Natural killer cell (primary cell): ENCODE data around the gene RANBP17. TPM values are rescaled to one million over a fixed set of nuclear protein-coding genes. Genes with fewer than 3 reads are reported as not detected.

Source experiments
- ATAC-seq, 3 donors: fragments of 150-1000 bp in 2 of 3; fragments of 200-7000 bp in 1 of 3; cut with Tn5 transposase; 1 replicate in 1 of 3; 2 replicates in 2 of 3; pipeline ENCODE4 v1.10.0; 2021; ENCODE audit warnings: mild to moderate bottlenecking in 2 of 3, moderate library complexity in 2 of 3
- DNase-seq, 2 donors: peaks; one replicate each; pipeline versions ENCODE4 v3.0.0 to v3.0.0-alpha.2; 2013 to 2021; ENCODE audit warnings: mixed read lengths in 1 of 2
- H3K27ac ChIP-seq: one replicate; pipeline ENCODE4 v1.5.1; 2013; ENCODE audit warnings: mild to moderate bottlenecking, low read length
- H3K27me3 ChIP-seq: one replicate; pipeline ENCODE4 v1.6.1; 2013; ENCODE audit warnings: low read length; ENCODE audit not compliant: control insufficient read depth, insufficient read depth
- H3K36me3 ChIP-seq: one replicate; pipeline ENCODE4 v1.6.1; 2013; ENCODE audit warnings: low read length; ENCODE audit not compliant: control insufficient read depth, insufficient read depth
- H3K4me1 ChIP-seq: one replicate; pipeline ENCODE4 v1.6.1; 2013; ENCODE audit warnings: low read length; ENCODE audit not compliant: control insufficient read depth, insufficient read depth
- H3K4me3 ChIP-seq: one replicate; pipeline ENCODE4 v1.5.1; 2013; ENCODE audit warnings: low read length
- H3K9me3 ChIP-seq: one replicate; pipeline ENCODE4 v1.6.1; 2013; ENCODE audit warnings: low read length; ENCODE audit not compliant: control insufficient read depth, insufficient read depth
- H3K27ac Mint-ChIP-seq, 2 donors: one replicate each; pipeline ENCODE4 v1.8.0; 2022; ENCODE audit warnings: mild to moderate bottlenecking in 2 of 2, mixed read lengths in 2 of 2, moderate library complexity in 1 of 2
- H3K27me3 Mint-ChIP-seq, 2 donors: one replicate each; pipeline ENCODE4 v1.8.0; 2022; ENCODE audit warnings: low read depth in 2 of 2, mixed read lengths in 2 of 2
- H3K36me3 Mint-ChIP-seq: one replicate; pipeline ENCODE4 v1.8.0; 2022; ENCODE audit warnings: mixed read lengths
- H3K4me1 Mint-ChIP-seq, 2 donors: one replicate each; pipeline ENCODE4 v1.8.0; 2022; ENCODE audit warnings: mixed read lengths in 2 of 2
- H3K4me3 Mint-ChIP-seq: one replicate; pipeline ENCODE4 v1.8.0; 2022; ENCODE audit warnings: mild to moderate bottlenecking, moderate library complexity, mixed read lengths
- H3K9me3 Mint-ChIP-seq, 2 donors: one replicate each; pipeline ENCODE4 v1.8.0; 2022; ENCODE audit warnings: mixed read lengths in 2 of 2
- WGBS: methylation state at CpG from one replicate; pipeline ENCODE4 v1.1.7; 2013; ENCODE audit warnings: missing lambda C conversion rate; ENCODE audit not compliant: insufficient coverage; 5-methylcytosine and 5-hydroxymethylcytosine counted together
- intact Hi-C: fragments of 100-400 bp; cut with micrococcal nuclease; formaldehyde crosslinking; loops from one replicate; pipeline ENCODE4 v1.14.2; 2022
- total RNA-seq, 4 donors: library from RNA; stranded (reverse); fragments of 120-200 nt in 1 of 4; gene quantifications; one replicate each; pipeline versions ENCODE4 v1.2.3 to v1.2.4, GENCODE V29; 2013 to 2022
- TF ChIP-seq, protein P1 (sequence below): fragments of 200-600 bp; IDR thresholded peaks from one replicate; pipeline ENCODE4 v1.8.0; 2022; ENCODE audit warnings: antibody characterized with exemption

RANBP17 gene
- total RNA-seq, 3 donors from 2014 or later (not counting 1 experiment from before 2014, with no cell fraction given) = 11.2 to 15.0 (median 12.6) TPM

DNA sequence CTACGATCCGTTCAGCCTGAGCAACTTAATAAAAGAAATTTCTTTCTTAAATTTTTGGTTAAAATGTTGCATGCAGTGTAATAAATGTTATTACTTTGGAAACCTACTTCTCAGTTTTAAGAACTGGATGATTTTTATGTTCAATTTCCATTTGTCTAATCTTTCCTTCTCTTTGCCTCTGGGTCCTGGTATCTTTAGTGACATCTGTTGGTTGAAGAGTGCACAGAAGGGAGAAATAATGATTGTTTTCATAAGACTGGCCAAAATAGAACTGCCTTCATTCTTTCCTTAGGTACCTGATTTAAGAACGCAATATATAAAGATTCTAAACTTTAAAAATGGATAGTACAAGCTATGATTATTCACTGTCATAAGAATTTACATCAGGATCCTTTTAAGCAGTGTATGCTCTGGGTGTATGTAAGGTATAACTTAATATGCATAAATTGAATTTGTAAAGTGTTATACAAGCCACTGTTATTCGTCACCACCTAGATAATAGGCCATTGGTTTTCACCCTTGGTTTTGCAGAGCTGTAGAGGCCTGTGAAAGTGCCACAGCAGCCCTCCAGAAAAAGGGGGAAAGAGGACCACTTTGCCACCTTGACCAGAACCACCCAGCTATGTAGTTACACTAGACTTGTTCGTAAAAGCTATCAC is 364.4 kb downstream of the RANBP17 start:
- Histone ChIP-seq H3K4me1 (peaks cover 3% of the 10 kb centered on the region), H3K27me3 (no peaks in the 10 kb centered on the region), H3K4me3 (no peak overlapping the region), H3K9me3 (no peaks in the 10 kb centered on the region), H3K27ac (no peak overlapping the region), H3K36me3 (no peaks in the 10 kb centered on the region)
- H3K4me1 Mint-ChIP-seq = peaks cover 15 to 24% of the 10 kb centered on the region in 2 donors
- H3K27me3 Mint-ChIP-seq = no peaks in the 10 kb centered on the region
- no peaks in the 10 kb centered on the region for H3K9me3 Mint-ChIP-seq
- no peaks in the 10 kb centered on the region for H3K36me3 Mint-ChIP-seq
- WGBS = 88% methylated on average over 4 of the region's 5 CpGs
- ATAC-seq (no peak), DNase-seq (no peak)
- no peak overlapping the region for H3K4me3 Mint-ChIP-seq
- no peak overlapping the region for H3K27ac Mint-ChIP-seq
- TF ChIP-seq, protein P1, sequence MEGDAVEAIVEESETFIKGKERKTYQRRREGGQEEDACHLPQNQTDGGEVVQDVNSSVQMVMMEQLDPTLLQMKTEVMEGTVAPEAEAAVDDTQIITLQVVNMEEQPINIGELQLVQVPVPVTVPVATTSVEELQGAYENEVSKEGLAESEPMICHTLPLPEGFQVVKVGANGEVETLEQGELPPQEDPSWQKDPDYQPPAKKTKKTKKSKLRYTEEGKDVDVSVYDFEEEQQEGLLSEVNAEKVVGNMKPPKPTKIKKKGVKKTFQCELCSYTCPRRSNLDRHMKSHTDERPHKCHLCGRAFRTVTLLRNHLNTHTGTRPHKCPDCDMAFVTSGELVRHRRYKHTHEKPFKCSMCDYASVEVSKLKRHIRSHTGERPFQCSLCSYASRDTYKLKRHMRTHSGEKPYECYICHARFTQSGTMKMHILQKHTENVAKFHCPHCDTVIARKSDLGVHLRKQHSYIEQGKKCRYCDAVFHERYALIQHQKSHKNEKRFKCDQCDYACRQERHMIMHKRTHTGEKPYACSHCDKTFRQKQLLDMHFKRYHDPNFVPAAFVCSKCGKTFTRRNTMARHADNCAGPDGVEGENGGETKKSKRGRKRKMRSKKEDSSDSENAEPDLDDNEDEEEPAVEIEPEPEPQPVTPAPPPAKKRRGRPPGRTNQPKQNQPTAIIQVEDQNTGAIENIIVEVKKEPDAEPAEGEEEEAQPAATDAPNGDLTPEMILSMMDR = no peak
- intact Hi-C loops = no loop called here

DNA sequence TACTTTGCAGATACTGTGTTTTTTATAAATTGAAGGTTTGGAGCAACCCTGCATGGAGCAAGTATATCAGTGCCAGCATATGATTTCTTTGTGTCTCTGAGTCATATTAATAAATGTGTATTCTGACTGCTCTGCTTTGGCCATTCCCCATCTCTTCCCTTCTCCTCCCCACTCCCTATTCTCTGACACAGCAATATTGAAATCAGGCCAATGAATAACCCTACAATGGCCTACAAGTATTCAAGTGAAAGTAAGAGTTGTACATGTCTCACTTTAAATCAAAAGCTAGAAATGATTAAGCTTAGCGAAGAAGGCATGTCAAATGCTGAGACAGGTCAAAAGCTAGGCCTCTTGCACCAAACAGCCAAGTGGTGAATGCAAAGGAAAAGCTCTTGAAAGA is 365.0 kb downstream of the RANBP17 start:
- WGBS = 56% methylated on average over 1 of the region's 1 CpG
- no peak overlapping the region for H3K27ac Mint-ChIP-seq
- H3K4me3 Mint-ChIP-seq = no peak overlapping the region
- H3K36me3 Mint-ChIP-seq = no peaks in the 10 kb centered on the region
- TF ChIP-seq, protein P1 = no peak
- DNase-seq (no peak), ATAC-seq (no peak)
- peaks cover 3% of the 10 kb centered on the region for H3K4me1 ChIP-seq
- no peaks in the 10 kb centered on the region for H3K27me3 ChIP-seq
- intact Hi-C loops = no loop called here
- H3K9me3 ChIP-seq = no peaks in the 10 kb centered on the region
- H3K4me1 Mint-ChIP-seq = peaks cover 15 to 24% of the 10 kb centered on the region in 2 donors
- no peaks in the 10 kb centered on the region for H3K36me3 ChIP-seq
- no peaks in the 10 kb centered on the region for H3K27me3 Mint-ChIP-seq
- no peak overlapping the region for H3K4me3 ChIP-seq
- no peaks in the 10 kb centered on the region for H3K9me3 Mint-ChIP-seq
- H3K27ac ChIP-seq = no peak overlapping the region

DNA sequence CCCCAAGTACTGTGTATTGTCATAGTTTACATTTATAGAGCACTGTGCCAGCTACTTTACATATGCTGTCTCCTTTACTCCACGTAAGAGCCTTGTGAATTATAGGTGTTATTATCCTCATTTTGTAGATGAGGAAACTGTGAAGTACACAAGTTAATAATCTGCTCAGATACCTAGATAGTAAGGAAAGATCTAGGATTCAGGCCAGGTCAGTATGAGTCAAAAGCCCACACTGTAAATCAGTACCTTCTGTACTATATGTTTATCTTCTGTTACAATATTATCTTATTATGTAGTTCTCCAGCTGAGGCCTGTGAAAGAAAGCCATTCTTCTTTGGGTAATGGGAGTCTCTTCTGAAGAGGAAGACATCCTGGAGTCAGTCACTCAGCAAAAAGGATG is 374.8 kb downstream of the RANBP17 start:
- peaks cover 8 to 16% of the 10 kb centered on the region in 2 donors for H3K4me1 Mint-ChIP-seq
- intact Hi-C loops = no loop called here
- H3K4me3 ChIP-seq = no peak overlapping the region
- no peak overlapping the region for H3K4me3 Mint-ChIP-seq
- no peak overlapping the region for H3K27ac Mint-ChIP-seq
- no CpG with 5 or more reads among the region's 1 CpG for WGBS
- H3K36me3 ChIP-seq = no peaks in the 10 kb centered on the region
- H3K36me3 Mint-ChIP-seq = no peaks in the 10 kb centered on the region
- H3K4me1 ChIP-seq = no peaks in the 10 kb centered on the region
- ATAC-seq (no peak), DNase-seq (no peak)
- no peaks in the 10 kb centered on the region for H3K27me3 ChIP-seq
- H3K27ac ChIP-seq = no peak overlapping the region
- H3K9me3 ChIP-seq = no peaks in the 10 kb centered on the region
- TF ChIP-seq, protein P1 = no peak
- H3K9me3 Mint-ChIP-seq = no peaks in the 10 kb centered on the region
- H3K27me3 Mint-ChIP-seq = peaks cover 0 to 24% of the 10 kb centered on the region in 2 donors

DNA sequence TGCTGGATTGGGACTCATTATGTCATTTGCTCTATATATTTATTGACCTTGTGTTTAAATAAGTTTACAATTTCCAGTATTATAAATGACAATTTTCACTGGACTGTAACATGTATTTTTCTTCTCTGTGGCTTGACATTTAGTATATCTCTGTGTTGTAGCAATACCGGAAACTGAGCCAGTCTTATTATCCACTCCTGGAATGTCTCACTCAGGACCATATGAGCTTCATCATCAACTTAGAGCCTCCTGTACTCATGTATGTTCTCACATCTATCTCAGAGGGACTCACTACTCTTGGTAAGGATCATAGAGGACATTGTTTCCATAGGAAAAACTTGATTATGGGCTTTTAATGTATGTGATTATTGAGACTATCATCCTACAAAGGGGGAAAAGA is 380.7 kb downstream of the RANBP17 start:
- TF ChIP-seq, protein P1 = no peak
- intact Hi-C loops = no loop called here
- Histone ChIP-seq H3K4me3 (no peak overlapping the region), H3K27me3 (no peaks in the 10 kb centered on the region), H3K27ac (no peak overlapping the region), H3K9me3 (no peaks in the 10 kb centered on the region), H3K36me3 (no peaks in the 10 kb centered on the region), H3K4me1 (no peaks in the 10 kb centered on the region)
- Mint-ChIP-seq H3K27me3 (no peaks in the 10 kb centered on the region), H3K4me1 (peaks cover 8 to 16% of the 10 kb centered on the region in 2 donors), H3K27ac (no peak overlapping the region), H3K4me3 (no peak overlapping the region), H3K9me3 (no peaks in the 10 kb centered on the region), H3K36me3 (no peaks in the 10 kb centered on the region)
- 88% methylated on average over 1 of the region's 1 CpG for WGBS
- no peak for ATAC-seq
- no peak for DNase-seq
